Liver (tissue), 9 donors: ENCODE measurements around the gene MIER3. TPM values are rescaled to one million over a fixed set of nuclear protein-coding genes. Genes with fewer than 3 reads are reported as not detected.

Experiments used
- DNase-seq: peaks from one replicate; pipeline ENCODE4 v3.0.0-alpha.2; 2017; ENCODE audit warnings: low spot score
- H3K27ac ChIP-seq, 2 donors: one replicate each; pipeline ENCODE4 v1.7.0; 2013; ENCODE audit warnings: inconsistent platforms in 2 of 2, low read length in 2 of 2, control low read depth in 1 of 2, low read depth in 1 of 2, mild to moderate bottlenecking in 1 of 2
- H3K27me3 ChIP-seq, 4 donors: one replicate each; pipeline versions ENCODE4 v1.6.1 to v1.7.0; 2013; ENCODE audit warnings: low read length in 3 of 4, inconsistent platforms in 1 of 4, mild to moderate bottlenecking in 1 of 4, moderate library complexity in 1 of 4; ENCODE audit not compliant: control insufficient read depth in 4 of 4, insufficient read depth in 4 of 4
- H3K36me3 ChIP-seq, 4 donors: one replicate each; pipeline versions ENCODE4 v1.6.1 to v1.7.0; 2013; ENCODE audit warnings: low read length in 3 of 4, mild to moderate bottlenecking in 3 of 4, low read depth in 1 of 4, moderate library complexity in 1 of 4; ENCODE audit not compliant: control insufficient read depth in 4 of 4, insufficient read depth in 3 of 4
- H3K4me1 ChIP-seq, 4 donors: one replicate each; pipeline versions ENCODE4 v1.6.1 to v1.7.0; 2013; ENCODE audit warnings: low read length in 3 of 4, mild to moderate bottlenecking in 3 of 4, moderate library complexity in 1 of 4; ENCODE audit not compliant: control insufficient read depth in 4 of 4, insufficient read depth in 4 of 4
- H3K4me3 ChIP-seq, 3 donors: one replicate each; pipeline versions ENCODE4 v1.6.1 to v1.7.0; 2013; ENCODE audit warnings: low read length in 3 of 3, control low read depth in 1 of 3, low read depth in 1 of 3, mild to moderate bottlenecking in 1 of 3
- H3K9ac ChIP-seq, 2 donors: one replicate each; pipeline ENCODE4 v1.7.0; 2013; ENCODE audit warnings: low read length in 2 of 2, mild to moderate bottlenecking in 2 of 2, moderate library complexity in 2 of 2, control low read depth in 1 of 2, low read depth in 1 of 2
- H3K9me3 ChIP-seq, 4 donors: one replicate each; pipeline versions ENCODE4 v1.6.1 to v1.7.0; 2013; ENCODE audit warnings: low read length in 3 of 4; ENCODE audit not compliant: control insufficient read depth in 4 of 4
- EGR1 ChIP-seq, 2 donors: IDR thresholded peaks; 2 replicates each; pipeline ENCODE4 v1.6.1; 2016 to 2018; ENCODE audit warnings: antibody characterized with exemption in 2 of 2, low read depth in 2 of 2
- FOXA1 ChIP-seq: IDR thresholded peaks from 2 replicates; pipeline ENCODE4 v1.6.1; 2016; ENCODE audit warnings: antibody characterized with exemption
- FOXA2 ChIP-seq: IDR thresholded peaks from 2 replicates; pipeline ENCODE4 v1.6.1; 2016; ENCODE audit warnings: antibody characterized with exemption
- GABPA ChIP-seq, 2 donors: IDR thresholded peaks in 1 of 2; conservative IDR thresholded peaks in 1 of 2; 2 replicates each; pipeline ENCODE4 v1.6.1; 2016; ENCODE audit warnings: antibody characterized with exemption in 2 of 2, mild to moderate bottlenecking in 1 of 2, moderate library complexity in 1 of 2
- HNF4A ChIP-seq, 2 donors: conservative IDR thresholded peaks; 2 replicates each; pipeline ENCODE4 v1.6.1; 2016; ENCODE audit warnings: antibody characterized with exemption in 2 of 2, mild to moderate bottlenecking in 2 of 2
- HNF4G ChIP-seq: IDR thresholded peaks from 2 replicates; pipeline ENCODE4 v1.6.1; 2016; ENCODE audit warnings: antibody characterized with exemption
- JUND ChIP-seq, 2 donors: IDR thresholded peaks; 2 replicates each; pipeline ENCODE4 v1.6.1; 2016; ENCODE audit warnings: antibody characterized with exemption in 2 of 2
- NR2F2 ChIP-seq: IDR thresholded peaks from 2 replicates; pipeline ENCODE4 v1.6.1; 2016; ENCODE audit warnings: antibody characterized with exemption
- RAD21 ChIP-seq, 2 donors: IDR thresholded peaks; 2 replicates each; pipeline ENCODE4 v1.6.1; 2016; ENCODE audit warnings: antibody characterized with exemption in 2 of 2, mild to moderate bottlenecking in 2 of 2
- RXRA ChIP-seq, 2 donors: IDR thresholded peaks; 2 replicates each; pipeline ENCODE4 v1.6.1; 2017 to 2018; ENCODE audit warnings: antibody characterized with exemption in 2 of 2, mild to moderate bottlenecking in 1 of 2
- SP1 ChIP-seq: IDR thresholded peaks from 2 replicates; pipeline ENCODE4 v1.6.1; 2018; ENCODE audit warnings: antibody characterized with exemption, mild to moderate bottlenecking
- TAF1 ChIP-seq: conservative IDR thresholded peaks from 2 replicates; pipeline ENCODE4 v1.6.1; 2016; ENCODE audit warnings: antibody characterized with exemption, mild to moderate bottlenecking
- YY1 ChIP-seq: IDR thresholded peaks from 2 replicates; pipeline ENCODE4 v1.6.1; 2016; ENCODE audit warnings: antibody characterized with exemption, mild to moderate bottlenecking
- WGBS: extraction: QIAGEN DNeasy Blood & Tissue Kit; methylation state at CpG from one replicate; pipeline ENCODE4 v1.1.7; 2013; 5-methylcytosine and 5-hydroxymethylcytosine counted together
- polyA plus RNA-seq, 2 donors: library from polyadenylated mRNA; stranded (reverse) in 1 of 2; unstranded in 1 of 2; fragments of 200-250 nt in 1 of 2; fragments of >200 nt in 1 of 2; fragmentation: Nextera tagmentation in 1 of 2; extraction: Ambion mirVana in 1 of 2; gene quantifications; one replicate each; pipeline versions ENCODE4 v1.2.1 to v1.2.3, GENCODE V29; 2013 to 2015
- total RNA-seq, 2 donors: library from RNA; depleted of rRNA; stranded (reverse); fragments of >200 nt; gene quantifications; one replicate each; pipeline ENCODE4 v1.2.3, GENCODE V29; 2014
- TF ChIP-seq, protein P1 (sequence below): IDR thresholded peaks from 2 replicates; pipeline ENCODE4 v1.6.1; 2016; ENCODE audit warnings: antibody characterized with exemption
- TF ChIP-seq, protein P2 (sequence below): IDR thresholded peaks from 2 replicates; pipeline ENCODE4 v1.6.1; 2016; ENCODE audit warnings: antibody characterized with exemption, mild to moderate bottlenecking
- TF ChIP-seq, protein P3 (sequence below): IDR thresholded peaks from 2 replicates; pipeline ENCODE4 v1.6.1; 2016; ENCODE audit warnings: antibody characterized with exemption
- TF ChIP-seq, protein P4 (sequence below): IDR thresholded peaks from 2 replicates; pipeline ENCODE4 v1.6.1; 2016; ENCODE audit warnings: antibody characterized with exemption
- TF ChIP-seq, protein P5 (sequence below): fragments of 150-350 bp; IDR thresholded peaks from 2 replicates; pipeline ENCODE4 v1.5.1; 2017; ENCODE audit warnings: improper control_type of control experiment, low read depth, low read length; ENCODE audit not compliant: missing input control
- donor health status: healthy.
- donor health status: healthy.
- donor health status: healthy.
- donor health status: healthy.
- donor health status: healthy.

MIER3 gene
- total and polyA plus RNA-seq, 4 donors = 4.1 to 15.5 (median 8.1) TPM

DNA sequence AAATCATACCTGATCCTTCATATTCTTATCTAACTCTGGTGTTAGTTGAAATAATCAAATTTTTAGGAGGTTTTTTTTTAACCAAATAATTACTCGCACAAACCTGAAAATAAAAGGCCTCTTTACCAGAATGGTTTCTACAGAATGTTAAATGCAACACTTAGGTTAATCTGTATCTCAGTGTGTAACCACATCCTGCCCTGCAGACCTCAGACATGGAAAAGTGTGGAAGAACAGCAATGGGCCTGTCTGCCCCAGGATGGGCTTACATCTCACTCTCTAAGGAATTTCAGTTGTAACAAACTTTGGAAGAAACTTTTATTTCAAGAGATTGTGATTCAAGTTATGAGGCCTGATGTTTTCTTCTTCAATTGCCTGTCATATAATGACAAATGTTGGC is 32.5 kb upstream of the MIER3 start:
- Histone ChIP-seq H3K36me3 (no peaks in the 10 kb centered on the region), H3K4me3 (no peak overlapping the region), H3K27ac (no peak overlapping the region), H3K9ac (no peak overlapping the region), H3K27me3 (no peaks in the 10 kb centered on the region), H3K4me1 (no peaks in the 10 kb centered on the region), H3K9me3 (no peaks in the 10 kb centered on the region)
- DNase-seq = no peak
- no peak for TF ChIP-seq HNF4G
- TF ChIP-seq, protein P1, sequence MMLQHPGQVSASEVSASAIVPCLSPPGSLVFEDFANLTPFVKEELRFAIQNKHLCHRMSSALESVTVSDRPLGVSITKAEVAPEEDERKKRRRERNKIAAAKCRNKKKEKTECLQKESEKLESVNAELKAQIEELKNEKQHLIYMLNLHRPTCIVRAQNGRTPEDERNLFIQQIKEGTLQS = no peak
- no peak for TF ChIP-seq JUND (IDR thresholded peaks at IDR 0.05)
- TF ChIP-seq, protein P2, sequence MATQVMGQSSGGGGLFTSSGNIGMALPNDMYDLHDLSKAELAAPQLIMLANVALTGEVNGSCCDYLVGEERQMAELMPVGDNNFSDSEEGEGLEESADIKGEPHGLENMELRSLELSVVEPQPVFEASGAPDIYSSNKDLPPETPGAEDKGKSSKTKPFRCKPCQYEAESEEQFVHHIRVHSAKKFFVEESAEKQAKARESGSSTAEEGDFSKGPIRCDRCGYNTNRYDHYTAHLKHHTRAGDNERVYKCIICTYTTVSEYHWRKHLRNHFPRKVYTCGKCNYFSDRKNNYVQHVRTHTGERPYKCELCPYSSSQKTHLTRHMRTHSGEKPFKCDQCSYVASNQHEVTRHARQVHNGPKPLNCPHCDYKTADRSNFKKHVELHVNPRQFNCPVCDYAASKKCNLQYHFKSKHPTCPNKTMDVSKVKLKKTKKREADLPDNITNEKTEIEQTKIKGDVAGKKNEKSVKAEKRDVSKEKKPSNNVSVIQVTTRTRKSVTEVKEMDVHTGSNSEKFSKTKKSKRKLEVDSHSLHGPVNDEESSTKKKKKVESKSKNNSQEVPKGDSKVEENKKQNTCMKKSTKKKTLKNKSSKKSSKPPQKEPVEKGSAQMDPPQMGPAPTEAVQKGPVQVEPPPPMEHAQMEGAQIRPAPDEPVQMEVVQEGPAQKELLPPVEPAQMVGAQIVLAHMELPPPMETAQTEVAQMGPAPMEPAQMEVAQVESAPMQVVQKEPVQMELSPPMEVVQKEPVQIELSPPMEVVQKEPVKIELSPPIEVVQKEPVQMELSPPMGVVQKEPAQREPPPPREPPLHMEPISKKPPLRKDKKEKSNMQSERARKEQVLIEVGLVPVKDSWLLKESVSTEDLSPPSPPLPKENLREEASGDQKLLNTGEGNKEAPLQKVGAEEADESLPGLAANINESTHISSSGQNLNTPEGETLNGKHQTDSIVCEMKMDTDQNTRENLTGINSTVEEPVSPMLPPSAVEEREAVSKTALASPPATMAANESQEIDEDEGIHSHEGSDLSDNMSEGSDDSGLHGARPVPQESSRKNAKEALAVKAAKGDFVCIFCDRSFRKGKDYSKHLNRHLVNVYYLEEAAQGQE = no peak
- TF ChIP-seq EGR1 (IDR thresholded peaks at IDR 0.05; ENCODE audit: low read depth in 2 of 2) = no peak
- no peak for TF ChIP-seq FOXA2
- TF ChIP-seq RAD21 (IDR thresholded peaks at IDR 0.05) = no peak
- no peak for TF ChIP-seq GABPA (IDR thresholded peaks at IDR 0.05 in 1 of 2, conservative IDR thresholded peaks at IDR 0.05 in 1 of 2)
- TF ChIP-seq, protein P3, sequence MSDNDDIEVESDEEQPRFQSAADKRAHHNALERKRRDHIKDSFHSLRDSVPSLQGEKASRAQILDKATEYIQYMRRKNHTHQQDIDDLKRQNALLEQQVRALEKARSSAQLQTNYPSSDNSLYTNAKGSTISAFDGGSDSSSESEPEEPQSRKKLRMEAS = no peak
- TF ChIP-seq NR2F2 = no peak
- TF ChIP-seq, protein P4, sequence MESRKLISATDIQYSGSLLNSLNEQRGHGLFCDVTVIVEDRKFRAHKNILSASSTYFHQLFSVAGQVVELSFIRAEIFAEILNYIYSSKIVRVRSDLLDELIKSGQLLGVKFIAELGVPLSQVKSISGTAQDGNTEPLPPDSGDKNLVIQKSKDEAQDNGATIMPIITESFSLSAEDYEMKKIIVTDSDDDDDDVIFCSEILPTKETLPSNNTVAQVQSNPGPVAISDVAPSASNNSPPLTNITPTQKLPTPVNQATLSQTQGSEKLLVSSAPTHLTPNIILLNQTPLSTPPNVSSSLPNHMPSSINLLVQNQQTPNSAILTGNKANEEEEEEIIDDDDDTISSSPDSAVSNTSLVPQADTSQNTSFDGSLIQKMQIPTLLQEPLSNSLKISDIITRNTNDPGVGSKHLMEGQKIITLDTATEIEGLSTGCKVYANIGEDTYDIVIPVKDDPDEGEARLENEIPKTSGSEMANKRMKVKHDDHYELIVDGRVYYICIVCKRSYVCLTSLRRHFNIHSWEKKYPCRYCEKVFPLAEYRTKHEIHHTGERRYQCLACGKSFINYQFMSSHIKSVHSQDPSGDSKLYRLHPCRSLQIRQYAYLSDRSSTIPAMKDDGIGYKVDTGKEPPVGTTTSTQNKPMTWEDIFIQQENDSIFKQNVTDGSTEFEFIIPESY = no peak
- TF ChIP-seq HNF4A (conservative IDR thresholded peaks at IDR 0.05) = no peak
- no peak for TF ChIP-seq TAF1
- no peak for TF ChIP-seq SP1
- TF ChIP-seq FOXA1 = no peak
- TF ChIP-seq, protein P5, sequence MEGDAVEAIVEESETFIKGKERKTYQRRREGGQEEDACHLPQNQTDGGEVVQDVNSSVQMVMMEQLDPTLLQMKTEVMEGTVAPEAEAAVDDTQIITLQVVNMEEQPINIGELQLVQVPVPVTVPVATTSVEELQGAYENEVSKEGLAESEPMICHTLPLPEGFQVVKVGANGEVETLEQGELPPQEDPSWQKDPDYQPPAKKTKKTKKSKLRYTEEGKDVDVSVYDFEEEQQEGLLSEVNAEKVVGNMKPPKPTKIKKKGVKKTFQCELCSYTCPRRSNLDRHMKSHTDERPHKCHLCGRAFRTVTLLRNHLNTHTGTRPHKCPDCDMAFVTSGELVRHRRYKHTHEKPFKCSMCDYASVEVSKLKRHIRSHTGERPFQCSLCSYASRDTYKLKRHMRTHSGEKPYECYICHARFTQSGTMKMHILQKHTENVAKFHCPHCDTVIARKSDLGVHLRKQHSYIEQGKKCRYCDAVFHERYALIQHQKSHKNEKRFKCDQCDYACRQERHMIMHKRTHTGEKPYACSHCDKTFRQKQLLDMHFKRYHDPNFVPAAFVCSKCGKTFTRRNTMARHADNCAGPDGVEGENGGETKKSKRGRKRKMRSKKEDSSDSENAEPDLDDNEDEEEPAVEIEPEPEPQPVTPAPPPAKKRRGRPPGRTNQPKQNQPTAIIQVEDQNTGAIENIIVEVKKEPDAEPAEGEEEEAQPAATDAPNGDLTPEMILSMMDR = no peak
- TF ChIP-seq YY1 = no peak
- TF ChIP-seq RXRA (IDR thresholded peaks at IDR 0.05) = no peak
- WGBS = 84% methylated on average over 1 of the region's 1 CpG
